ENCODE measurements around the gene HAVCR2.
"Not testable (repeated sequence)": the region's sequence is repeated elsewhere in the genome, so short reads cannot be mapped to it uniquely, and the experiment has no call there.

Gene HAVCR2

GRCh38 chr5:157088342-157088990 lies 20.4 kb downstream of the HAVCR2 start:
- DNase-seq (no peak), ATAC-seq (no peak)

GRCh38 chr5:157086751-157087359 lies 22.0 kb downstream of the HAVCR2 start:
- DNase-seq (no peak), ATAC-seq (no peak)

- ATAC-seq = no peak
- DNase-seq = no peak
These were observed 22.9 kb downstream of the HAVCR2 start for GRCh38 chr5:157085930-157086329.

GRCh38 chr5:157080286-157080685 lies 28.6 kb downstream of the HAVCR2 start:
- DNase-seq (no peak), ATAC-seq (no peak)

DNA sequence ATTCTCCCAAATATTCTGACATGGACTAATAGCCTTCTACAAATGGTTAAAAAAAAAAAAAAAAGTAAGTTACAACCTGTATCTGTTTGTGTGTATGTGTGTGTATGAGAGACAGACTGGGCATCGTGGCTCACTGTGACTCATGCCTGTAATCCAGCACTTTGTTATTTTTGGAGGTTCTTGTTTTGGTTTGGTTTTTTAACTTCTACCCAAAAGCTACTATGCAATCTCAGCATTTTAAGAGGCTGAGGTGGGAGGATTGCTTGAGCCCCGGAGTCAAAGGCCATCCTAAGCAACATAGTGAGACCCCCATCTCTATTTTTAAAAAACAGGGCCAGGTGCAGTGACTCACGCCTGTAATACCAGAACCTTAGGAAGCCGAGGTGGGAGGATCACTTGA lies 32.3 kb downstream of the HAVCR2 start:
- no peak for DNase-seq
- ATAC-seq = peak; percentile 37

DNA sequence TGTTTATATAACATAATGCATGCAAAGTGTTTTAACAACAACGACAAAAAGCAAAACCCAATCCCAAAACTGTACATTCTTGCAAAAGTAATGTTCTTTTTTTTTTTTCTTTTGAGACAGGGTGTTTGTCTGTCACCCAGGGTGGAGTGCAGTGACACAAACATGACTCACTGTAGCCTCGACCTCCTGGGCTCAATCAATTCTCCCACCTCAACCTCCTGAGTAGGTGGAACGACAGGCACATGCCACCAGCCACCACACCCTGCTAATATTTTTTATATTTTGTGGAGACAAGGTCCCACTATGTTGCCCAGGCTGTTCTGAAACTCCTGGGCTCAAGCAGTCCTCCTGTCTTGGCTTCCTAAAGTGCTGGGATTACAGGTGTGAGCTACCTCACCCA lies 36.3 kb downstream of the HAVCR2 start:
- peak; percentile 82 for ATAC-seq
- DNase-seq = peak; percentile 35

DNA sequence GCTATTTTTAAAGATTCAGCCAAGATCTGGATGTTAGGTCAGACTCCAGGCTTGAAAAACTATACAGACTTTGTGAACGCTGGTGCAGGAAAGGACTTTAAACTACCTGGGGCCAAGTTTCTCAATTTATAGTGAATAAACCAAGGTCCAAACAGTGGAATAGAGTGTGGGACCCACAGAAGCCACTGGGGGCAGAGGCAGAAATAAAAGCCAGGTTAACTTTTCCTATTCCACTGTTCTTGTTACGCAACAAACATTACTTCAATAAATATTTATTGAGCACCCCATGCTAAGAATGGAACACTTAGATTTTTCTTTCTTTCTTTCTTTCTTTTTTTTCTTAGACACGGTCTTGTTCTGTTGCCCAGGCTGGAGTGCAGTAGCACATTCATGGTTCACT lies 38.9 kb downstream of the HAVCR2 start:
- no peak for ATAC-seq
- DNase-seq = no peak

GRCh38 chr5:157068785-157069184 lies 40.1 kb downstream of the HAVCR2 start:
- ATAC-seq (no peak), DNase-seq (no peak)

GRCh38 chr5:157068339-157068738 lies 40.5 kb downstream of the HAVCR2 start:
- no peak for DNase-seq
- ATAC-seq = no peak

DNA sequence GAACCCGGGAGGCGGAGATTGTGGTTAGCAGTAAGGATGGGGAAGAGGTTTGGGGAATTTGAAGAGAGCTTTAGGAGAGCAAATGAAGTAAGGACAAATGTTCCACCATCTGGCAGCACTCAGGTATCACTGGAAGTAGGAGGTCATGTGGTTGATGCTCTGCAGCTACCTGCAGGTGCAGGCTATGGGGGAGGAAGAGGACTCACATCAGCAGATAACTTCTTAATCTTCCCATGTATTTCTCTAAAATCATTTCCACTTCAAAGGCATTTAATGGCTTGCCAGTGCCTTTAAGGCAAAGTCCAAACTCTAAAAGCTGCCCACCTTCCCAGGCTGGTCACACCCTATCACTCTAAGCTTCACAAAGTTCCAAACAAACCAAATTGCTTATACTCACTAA lies 41.8 kb downstream of the HAVCR2 start:
- ATAC-seq = no peak
- DNase-seq = no peak

- no peak for DNase-seq
- ATAC-seq = no peak
These were observed 42.8 kb downstream of the HAVCR2 start for GRCh38 chr5:157066080-157066479.

DNA sequence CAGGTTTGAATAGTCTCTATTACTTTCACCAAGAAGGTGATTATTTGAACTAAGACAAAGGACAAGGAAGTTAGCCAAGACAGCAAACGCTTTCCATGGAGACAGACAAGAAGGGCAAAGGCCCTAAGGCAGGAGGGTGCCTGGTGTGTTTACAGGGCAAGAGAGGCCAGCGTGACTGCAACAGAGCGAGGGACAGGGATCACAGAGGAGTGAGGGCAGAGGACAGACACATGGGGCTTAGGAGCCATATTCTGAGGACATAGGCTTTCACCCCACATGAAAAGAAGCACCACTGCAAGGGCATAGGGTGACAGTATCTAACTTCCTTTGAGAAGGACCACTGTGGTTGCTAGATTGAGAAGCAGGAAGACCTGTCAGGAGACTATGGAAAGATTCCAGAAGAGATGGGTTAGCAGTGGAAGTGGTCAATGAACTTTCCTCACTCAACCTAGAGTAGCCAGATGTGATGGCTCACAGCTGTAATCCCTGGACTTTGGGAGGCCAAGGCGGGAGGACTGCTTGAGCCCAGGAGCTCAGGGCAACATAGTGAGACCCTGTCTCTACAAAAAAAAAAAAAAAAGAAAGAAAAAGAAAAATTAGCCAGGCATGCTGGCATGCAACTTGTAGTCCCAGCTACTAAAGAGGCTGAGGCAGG lies 44.9 kb downstream of the HAVCR2 start:
- ATAC-seq = no peak
- no peak for DNase-seq

GRCh38 chr5:157059891-157060290 lies 49.0 kb downstream of the HAVCR2 start:
- no peak for ATAC-seq

GRCh38 chr5:157059093-157059539 lies 49.7 kb downstream of the HAVCR2 start, which contains the start of gene HAVCR1:
HAVCR1 (minus strand) TSS chr5:157059116; CDS start chr5:157057943, 1,173 bp downstream.
- DNase-seq (no peak), ATAC-seq (no peak)

More at GRCh38 chr5:157059891-157060290, 49.0 kb downstream of the HAVCR2 start:
- no peak for DNase-seq

GRCh38 chr5:157057459-157058370 lies 51.1 kb downstream of the HAVCR2 start:
- DNase-seq (no peak), ATAC-seq (no peak)

DNA sequence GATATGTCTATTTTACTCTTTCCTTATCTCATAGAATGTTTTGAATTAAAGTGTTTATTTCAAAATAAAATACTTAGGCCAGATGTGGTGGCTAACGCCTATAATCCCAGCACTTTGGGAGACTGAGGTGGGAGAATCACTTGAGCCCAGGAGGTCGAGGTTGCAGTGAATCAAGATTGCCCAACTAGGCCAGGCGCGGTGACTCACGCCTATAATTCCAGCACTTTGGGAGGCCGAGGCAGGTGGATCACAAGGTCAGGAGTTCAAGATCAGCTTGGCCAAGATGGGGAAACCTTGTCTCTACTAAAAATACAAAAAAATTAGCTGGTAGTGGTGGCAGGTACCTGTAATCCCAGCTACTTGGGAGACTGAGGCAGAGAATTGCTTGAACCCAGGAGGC lies 52.0 kb downstream of the HAVCR2 start:
- not testable (repeated sequence) for ATAC-seq, DNase-seq

GRCh38 chr5:157051604-157052245 lies 57.1 kb downstream of the HAVCR2 start:
- no peak for ATAC-seq
- no peak for DNase-seq

DNA sequence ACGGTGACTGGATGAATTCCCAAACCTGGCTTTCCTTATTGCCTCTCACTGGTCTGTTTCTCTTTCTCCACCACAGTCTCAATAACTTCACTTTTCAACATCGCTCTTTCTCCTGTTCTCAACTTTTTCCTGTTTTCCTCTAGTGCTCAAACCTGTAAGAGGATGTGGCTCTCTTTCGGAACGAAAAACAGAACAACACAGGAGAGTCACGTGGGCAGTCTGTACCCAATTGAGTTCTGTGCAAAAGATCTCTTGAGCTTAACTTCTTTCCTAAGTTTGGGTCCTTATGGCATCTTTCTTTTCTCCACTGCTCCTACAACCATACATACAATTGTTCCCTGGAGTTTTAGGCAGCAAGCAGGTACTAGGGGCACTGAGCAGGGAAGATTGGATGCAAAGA lies 58.8 kb downstream of the HAVCR2 start:
- DNase-seq (no peak), ATAC-seq (peak; percentile 50)

DNA sequence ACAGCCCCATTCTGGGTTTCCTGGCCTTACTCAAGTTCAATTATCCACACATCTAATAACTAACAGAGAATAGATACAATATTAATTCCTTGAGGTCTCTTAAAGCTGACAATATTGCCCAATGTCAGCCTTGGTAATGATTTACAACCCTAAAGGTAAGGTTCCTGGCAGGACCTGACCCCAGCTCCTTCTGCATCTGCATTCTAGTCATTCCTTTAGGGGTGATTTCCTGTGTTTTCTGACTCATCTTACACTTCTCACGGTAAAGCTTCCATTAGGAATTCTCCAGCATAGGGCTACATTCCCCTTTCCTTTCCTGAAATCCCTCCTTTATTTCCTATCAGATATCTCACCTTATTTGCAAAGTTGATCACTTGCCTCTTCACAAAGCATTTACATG lies 59.2 kb downstream of the HAVCR2 start:
- ATAC-seq (no peak), DNase-seq (no peak)

DNA sequence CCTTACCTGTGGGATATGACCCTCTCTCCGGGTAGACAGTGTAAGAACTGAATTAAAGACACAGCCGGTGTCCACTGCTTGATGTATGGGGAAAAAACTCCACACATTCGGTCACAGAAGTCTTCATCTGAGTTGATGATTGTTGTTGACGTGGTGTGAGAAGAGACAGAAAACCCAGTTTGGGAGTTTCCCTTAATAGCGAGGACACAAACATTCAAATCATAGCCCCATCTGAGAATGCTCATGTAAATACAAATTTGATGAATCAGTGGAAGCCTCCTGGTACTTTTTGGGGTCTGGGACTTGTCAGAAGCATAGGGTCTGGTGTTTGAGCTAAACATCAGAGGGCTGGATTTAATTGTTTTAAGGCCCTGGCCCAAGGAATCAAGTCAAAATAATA lies 60.9 kb downstream of the HAVCR2 start:
- ATAC-seq (no peak), DNase-seq (no peak)

DNA sequence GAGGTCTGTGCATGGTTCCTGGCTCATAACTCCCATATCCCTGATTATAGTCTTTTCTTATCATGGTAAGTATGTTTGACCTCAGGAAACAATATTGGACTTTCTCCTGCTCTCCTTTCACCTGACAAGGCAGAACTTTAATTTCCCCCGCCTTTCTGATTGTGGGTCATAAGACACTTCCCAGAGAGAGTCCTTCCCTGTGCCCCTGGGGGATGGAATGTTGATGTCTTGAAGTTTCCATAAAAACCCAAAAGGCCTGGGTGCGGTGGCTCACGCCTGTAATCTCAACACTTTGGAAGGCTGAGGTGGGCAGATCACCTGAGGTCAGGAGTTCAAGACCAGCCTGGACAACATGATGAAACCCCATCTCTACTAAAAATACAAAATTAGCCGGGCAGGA lies 61.8 kb downstream of the HAVCR2 start:
- ATAC-seq, DNase-seq: not testable (repeated sequence)

DNA sequence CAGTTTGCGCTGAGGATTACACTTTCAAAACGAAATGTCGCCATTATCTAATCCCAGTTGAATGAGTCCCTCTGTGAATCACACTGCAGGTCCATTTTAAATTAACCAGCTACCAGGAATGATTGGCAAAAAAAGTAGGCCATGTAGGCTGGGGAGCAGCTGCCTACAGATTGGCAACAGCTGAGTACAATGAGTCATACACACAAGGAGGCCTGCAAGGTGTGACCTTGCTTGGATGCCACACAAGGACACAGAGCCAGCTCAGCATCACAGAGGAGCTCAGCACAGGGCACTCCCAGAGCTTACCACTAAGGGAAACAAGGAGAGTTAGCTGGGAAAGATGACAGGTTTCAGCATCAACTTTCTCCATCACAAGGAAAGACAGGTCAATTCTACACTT lies 62.8 kb downstream of the HAVCR2 start:
- peak; percentile 22 for DNase-seq

More for the DNA sequence above, 62.8 kb downstream of the HAVCR2 start:
- ATAC-seq = peak; percentile 90

Measured in stimulated activated naive CD8-positive, alpha-beta T cell treated with anti-CD3 and anti-CD28 coated beads, Interleukin-15, Interleukin-2, amounts not matched to agents 100 U/mL and 50 U/mL, for 24 hours (primary cell).